GM19240 (cell line): ENCODE results near the gene SUMF2.
"Not testable (repeated sequence)": the region's sequence is repeated elsewhere in the genome, so short reads cannot be mapped to it uniquely, and the experiment has no call there.

Experiments used
- DNase-seq: peaks from one replicate; pipeline ENCODE4 v3.0.0; 2011; ENCODE audit warnings: low spot score; ENCODE audit not compliant: insufficient read length

The SUMF2 gene

GRCh38 chr7:56063882-56064625, at the start of gene SUMF2:
TSS of gene SUMF2 (plus strand) at chr7:56064286. CDS start at chr7:56064312, 26 bp downstream.
- DNase-seq: peak; percentile 93

GRCh38 chr7:56017015-56017414, 47.1 kb upstream of the SUMF2 start:
- not testable (repeated sequence) for DNase-seq

- no peak for DNase-seq
These were observed 44.6 kb upstream of the SUMF2 start for GRCh38 chr7:56019501-56019900.

GRCh38 chr7:56023500-56023899, 40.6 kb upstream of the SUMF2 start:
- DNase-seq: no peak

- no peak for DNase-seq
These were observed 37.5 kb upstream of the SUMF2 start for GRCh38 chr7:56026538-56026937.

- DNase-seq: no peak
These were observed 35.0 kb upstream of the SUMF2 start for GRCh38 chr7:56028942-56029630.

- no peak for DNase-seq
These were observed 33.7 kb upstream of the SUMF2 start for GRCh38 chr7:56030340-56030739.

- not testable (repeated sequence) for DNase-seq
These were observed 32.5 kb upstream of the SUMF2 start for GRCh38 chr7:56031556-56031955.

- not testable (repeated sequence) for DNase-seq
These were observed 31.5 kb upstream of the SUMF2 start for GRCh38 chr7:56032578-56032977.

- DNase-seq: peak; percentile 69
These were observed 30.2 kb upstream of the SUMF2 start for GRCh38 chr7:56033671-56034432.

GRCh38 chr7:56040730-56041129, 23.4 kb upstream of the SUMF2 start:
- DNase-seq: no peak

GRCh38 chr7:56045758-56046157, 18.3 kb upstream of the SUMF2 start:
- not testable (repeated sequence) for DNase-seq

- DNase-seq: no peak
These were observed 17.2 kb upstream of the SUMF2 start for GRCh38 chr7:56046721-56047445.

GRCh38 chr7:56047446-56048116, 16.5 kb upstream of the SUMF2 start:
- not testable (repeated sequence) for DNase-seq

GRCh38 chr7:56048245-56048644, 15.8 kb upstream of the SUMF2 start:
- DNase-seq: no peak

GRCh38 chr7:56048763-56049162, 15.3 kb upstream of the SUMF2 start:
- not testable (repeated sequence) for DNase-seq

- DNase-seq: no peak
These were observed 13.1 kb upstream of the SUMF2 start for GRCh38 chr7:56051053-56051338.

- peak; percentile 73 for DNase-seq
These were observed 12.5 kb upstream of the SUMF2 start, which contains the start of the genes CCT6A and PSPH for GRCh38 chr7:56051339-56052191. TSS of gene CCT6A (plus strand) at chr7:56051765. CDS start at chr7:56051849, 84 bp downstream. TSS of gene PSPH (minus strand) at chr7:56051444. CDS start at chr7:56021212, 30,232 bp downstream.

- DNase-seq: no peak
These were observed 10.7 kb upstream of the SUMF2 start for GRCh38 chr7:56053379-56053778.

- DNase-seq: no peak
These were observed 10.1 kb upstream of the SUMF2 start for GRCh38 chr7:56053993-56054392.
